ENCODE measurements around the gene HNRNPUL1.
"Not testable (repeated sequence)": the region's sequence is repeated elsewhere in the genome, so short reads cannot be mapped to it uniquely, and the experiment has no call there.

HNRNPUL1 gene

GRCh38 chr19:41325947-41326706, 62.0 kb downstream of the HNRNPUL1 start:
- DNase-seq (ENCODE audit: low spot score): peak; percentile 81

GRCh38 chr19:41327076-41327575, 63.0 kb downstream of the HNRNPUL1 start:
- DNase-seq (ENCODE audit: low spot score): no peak

- DNase-seq (ENCODE audit: low spot score): peak; percentile 86
Observed at GRCh38 chr19:41327576-41328156, 63.5 kb downstream of the HNRNPUL1 start.

GRCh38 chr19:41328157-41328841, 64.1 kb downstream of the HNRNPUL1 start:
- DNase-seq (ENCODE audit: low spot score): no peak

- no peak for DNase-seq (ENCODE audit: low spot score)
Observed at GRCh38 chr19:41328842-41329225, 64.7 kb downstream of the HNRNPUL1 start.

GRCh38 chr19:41330481-41330880, 66.3 kb downstream of the HNRNPUL1 start:
- no peak for DNase-seq (ENCODE audit: low spot score)

- DNase-seq (ENCODE audit: low spot score): no peak
Observed at GRCh38 chr19:41330946-41331678, 66.9 kb downstream of the HNRNPUL1 start.

GRCh38 chr19:41332000-41332399, 67.8 kb downstream of the HNRNPUL1 start:
- no peak for DNase-seq (ENCODE audit: low spot score)

- no peak for DNase-seq (ENCODE audit: low spot score)
Observed at GRCh38 chr19:41332468-41332867, 68.3 kb downstream of the HNRNPUL1 start.

GRCh38 chr19:41334793-41335192, 70.6 kb downstream of the HNRNPUL1 start:
- no peak for DNase-seq (ENCODE audit: low spot score)

GRCh38 chr19:41335467-41335866, 71.3 kb downstream of the HNRNPUL1 start:
- no peak for DNase-seq (ENCODE audit: low spot score)

GRCh38 chr19:41339936-41340335, 75.8 kb downstream of the HNRNPUL1 start:
- DNase-seq (ENCODE audit: low spot score): peak; percentile 91

GRCh38 chr19:41341669-41342490, 77.7 kb downstream of the HNRNPUL1 start:
- no peak for DNase-seq (ENCODE audit: low spot score)

- no peak for DNase-seq (ENCODE audit: low spot score)
Observed at GRCh38 chr19:41344162-41344561, 80.0 kb downstream of the HNRNPUL1 start.

- DNase-seq (ENCODE audit: low spot score): not testable (repeated sequence)
Observed at GRCh38 chr19:41346916-41347315, 82.7 kb downstream of the HNRNPUL1 start.

- no peak for DNase-seq (ENCODE audit: low spot score)
Observed at GRCh38 chr19:41350735-41351338, 86.7 kb downstream of the HNRNPUL1 start.

GRCh38 chr19:41351339-41352245, 87.4 kb downstream of the HNRNPUL1 start:
- DNase-seq (ENCODE audit: low spot score): peak; percentile 63

GRCh38 chr19:41352279-41352608, 88.1 kb downstream of the HNRNPUL1 start:
- DNase-seq (ENCODE audit: low spot score): no peak

GRCh38 chr19:41352609-41353465, 88.7 kb downstream of the HNRNPUL1 start:
- DNase-seq (ENCODE audit: low spot score): peak; percentile 65
